Hindlimb muscle (tissue), 1 donor: ENCODE measurements around the gene FOCAD. TPM values are rescaled to one million over a fixed set of nuclear protein-coding genes. Genes with fewer than 3 reads are reported as not detected.

Experiments used
- DNase-seq: peaks from one replicate; pipeline ENCODE4 v3.0.0-alpha.2; 2013
- polyA plus RNA-seq: library from polyadenylated mRNA; unstranded; fragments of 120-200 nt; gene quantifications from one replicate; pipeline ENCODE4 v1.2.1, GENCODE V29; 2013; ENCODE audit not compliant: insufficient read length

FOCAD gene
- polyA plus RNA-seq, 1 donor = 15.6 TPM

DNA sequence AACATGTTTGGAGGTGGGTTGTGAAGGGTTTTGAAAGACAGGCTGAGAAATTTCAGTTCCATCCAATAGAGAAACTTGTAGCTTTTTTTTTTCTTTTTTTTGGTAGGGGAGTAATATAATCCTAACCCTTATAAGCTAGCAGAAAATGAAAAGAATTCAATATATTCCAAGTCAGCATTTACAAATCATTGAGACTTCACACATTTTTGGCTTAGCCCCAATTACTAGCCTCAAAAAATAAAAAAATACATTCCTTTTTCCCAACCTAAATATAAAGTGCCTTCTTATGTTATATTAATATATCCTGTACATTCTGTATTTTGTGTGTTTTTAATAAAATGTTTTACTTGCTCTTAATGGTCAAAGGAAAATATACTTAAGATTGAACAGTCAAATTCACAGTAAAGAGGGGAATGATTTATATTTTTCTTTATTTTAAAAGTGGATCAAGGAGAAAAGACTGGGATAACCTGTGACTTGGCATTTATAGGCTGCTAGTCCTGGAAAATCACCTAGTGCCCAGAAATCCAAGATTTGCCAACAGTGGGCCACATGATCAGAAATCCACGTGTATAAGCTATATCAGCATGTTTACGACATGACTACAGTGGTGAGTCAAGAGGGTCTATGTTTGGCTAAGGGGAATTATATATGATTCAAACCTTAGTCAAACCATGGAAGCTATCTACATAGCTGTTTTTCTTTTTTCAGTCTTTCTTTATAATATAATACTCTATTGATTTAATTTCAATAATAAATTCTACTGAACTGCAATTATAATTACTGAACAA lies 332.8 kb downstream of the FOCAD start:
- no peak for DNase-seq

- DNase-seq = no peak
Measured at GRCh38 chr9:21018177-21018576, 334.1 kb downstream of the FOCAD start.

- DNase-seq = no peak
Measured at GRCh38 chr9:21023861-21024260, 339.8 kb downstream of the FOCAD start.

- DNase-seq = no peak
Measured at GRCh38 chr9:21027295-21027694, 343.2 kb downstream of the FOCAD start.

DNA sequence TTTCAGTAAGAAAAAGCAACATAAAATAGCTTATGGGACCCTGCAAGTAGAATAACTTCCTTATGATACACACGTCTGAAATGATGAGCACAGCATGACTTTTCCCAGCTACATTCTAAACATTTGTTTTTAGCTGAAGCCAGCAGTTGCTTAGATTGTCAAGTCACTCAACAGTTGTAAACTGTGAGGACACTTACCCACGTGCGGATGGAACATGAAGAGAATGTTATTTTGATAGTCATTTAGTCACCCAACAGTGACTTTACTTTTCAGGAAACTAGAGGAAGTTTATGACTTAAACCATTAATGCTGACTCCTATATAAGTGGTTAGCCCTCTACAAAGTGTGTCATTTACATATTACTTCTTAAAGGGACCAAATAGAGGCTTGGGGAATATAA lies 344.4 kb downstream of the FOCAD start:
- DNase-seq = no peak

- no peak for DNase-seq
Measured at GRCh38 chr9:21029661-21030060, 345.6 kb downstream of the FOCAD start.

DNA sequence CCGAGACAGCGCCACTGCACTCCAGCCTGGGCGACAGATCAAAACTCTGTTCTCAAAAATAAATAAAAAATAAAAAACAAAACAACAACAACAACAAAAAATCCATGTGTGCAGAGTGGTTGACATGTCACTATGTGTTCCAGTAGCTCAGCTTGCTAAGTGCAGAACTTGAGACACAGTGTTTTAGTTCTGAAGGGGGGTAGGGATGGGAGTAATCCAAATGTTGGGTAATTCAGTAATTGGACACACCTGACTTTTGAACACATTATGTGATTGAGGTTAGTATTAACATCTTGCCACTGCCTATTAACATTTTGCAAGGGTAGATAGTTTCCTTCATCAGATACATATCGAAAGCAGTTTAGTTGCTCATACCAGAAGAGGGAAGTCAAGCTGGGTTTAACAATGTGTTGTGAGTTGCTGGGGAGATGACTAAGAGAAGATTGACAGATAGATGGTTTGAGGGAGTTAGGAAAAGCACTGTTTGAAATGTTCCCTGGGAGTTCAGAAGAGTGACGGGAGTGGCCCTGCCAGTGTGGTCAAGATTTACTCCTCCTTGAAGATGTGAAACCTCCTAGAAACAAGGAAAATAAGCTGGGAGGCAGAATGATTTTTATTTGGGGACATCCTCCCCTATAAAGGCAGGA lies 346.5 kb downstream of the FOCAD start:
- DNase-seq = no peak

DNA sequence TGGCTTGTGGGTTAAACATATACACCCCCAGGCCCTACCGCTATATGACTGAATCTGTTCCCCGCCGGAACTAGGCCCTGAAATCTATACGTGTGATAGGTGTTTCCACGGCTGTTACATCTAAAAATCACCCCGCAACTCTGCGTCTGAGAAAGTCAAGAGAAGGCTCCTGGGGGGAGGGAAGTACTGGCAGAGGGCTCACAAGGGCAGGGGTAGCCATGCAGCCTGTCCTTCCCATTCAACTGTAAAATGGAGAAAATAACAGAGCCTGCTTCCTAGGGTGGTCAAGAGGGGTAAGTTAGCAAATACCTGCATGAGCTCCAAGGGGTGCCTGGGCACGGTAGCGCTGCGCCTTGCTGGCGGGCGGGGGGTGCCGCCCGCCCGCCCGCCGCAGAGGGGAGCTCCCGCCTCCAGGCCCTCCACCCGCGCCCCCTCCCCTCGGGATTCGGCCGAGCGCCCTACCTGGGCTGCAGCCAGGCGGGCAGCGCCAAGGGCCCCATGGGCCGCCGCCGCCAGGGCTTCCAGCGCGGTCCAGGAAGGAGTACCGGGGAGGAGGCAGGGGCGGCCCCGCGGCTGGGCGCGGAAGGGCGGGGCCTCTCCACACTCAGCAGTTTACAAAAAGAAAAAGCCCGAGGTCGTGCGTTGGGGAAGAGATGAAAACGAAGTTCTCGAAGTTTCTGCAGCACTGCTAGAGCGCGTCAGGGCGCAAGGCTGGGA lies 347.2 kb downstream of the FOCAD start, which contains the start of gene HACD4:
TSS of gene HACD4 (minus strand) at position 550 of the 717 bp plus-strand sequence. CDS start at position 500, 50 bp downstream.
- peak; percentile 53 for DNase-seq

DNA sequence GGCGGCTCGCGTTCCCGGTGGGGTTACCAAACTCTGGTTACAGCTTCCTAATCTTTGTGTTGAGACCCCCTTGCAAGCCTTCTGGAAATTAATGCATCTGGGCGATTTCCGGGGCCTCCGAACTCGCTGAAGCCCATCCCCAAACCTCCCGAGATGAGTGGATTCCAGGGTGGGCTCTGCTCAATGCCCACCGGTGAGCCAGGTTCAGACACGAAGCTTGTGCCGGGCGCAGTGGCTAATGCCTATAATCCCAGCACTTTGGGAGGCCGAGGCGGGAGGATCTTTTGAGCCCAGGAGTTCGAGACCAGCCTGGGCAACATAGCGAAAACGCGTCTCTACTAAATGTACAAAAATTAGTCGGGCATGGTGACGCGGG lies 347.7 kb downstream of the FOCAD start:
- no peak for DNase-seq

- no peak for DNase-seq
Measured at GRCh38 chr9:21037278-21037677, 353.2 kb downstream of the FOCAD start.

GRCh38 chr9:21039302-21039701 lies 355.2 kb downstream of the FOCAD start:
- DNase-seq = no peak

DNA sequence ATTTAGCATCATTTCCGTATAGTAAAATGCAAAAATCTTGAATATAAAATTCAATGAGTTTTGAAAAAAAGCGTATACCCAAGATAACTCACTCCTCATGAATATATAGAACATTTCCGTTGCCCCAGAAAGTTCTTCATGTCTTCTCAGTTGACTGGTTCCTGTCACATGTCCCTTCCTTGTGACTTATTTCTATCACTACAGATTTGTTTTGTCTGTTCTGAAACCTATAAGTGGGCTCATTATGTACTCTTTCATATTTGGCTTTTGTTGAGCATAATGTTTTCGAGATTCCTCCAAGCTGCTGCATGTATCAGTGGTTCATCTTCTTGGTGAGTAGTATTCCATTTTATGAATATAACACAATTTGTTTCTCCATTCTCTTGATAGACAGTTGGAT lies 358.4 kb downstream of the FOCAD start:
- DNase-seq = no peak

DNA sequence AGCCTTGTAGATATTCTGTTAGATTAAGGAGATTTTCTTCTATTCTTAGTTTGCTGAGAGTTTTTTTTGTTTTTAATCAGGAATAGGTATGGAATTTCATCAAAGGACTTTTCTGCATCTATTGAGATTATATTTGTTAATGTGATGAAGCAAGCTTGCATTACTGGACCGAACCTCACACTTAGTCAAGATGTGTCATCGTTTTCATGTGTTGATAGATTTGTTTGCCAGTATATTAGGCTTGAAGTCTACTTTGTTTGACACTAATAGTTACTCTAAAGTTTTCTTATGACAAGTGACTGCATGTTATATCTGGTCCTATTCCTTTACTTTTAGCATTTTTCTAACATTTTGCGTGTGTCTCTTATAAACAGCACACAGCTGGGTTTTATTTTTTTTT lies 359.8 kb downstream of the FOCAD start:
- DNase-seq = no peak

Other genes starting within 250 kb of the FOCAD start
- 75.7 TPM for gene MLLT3, start 61.8 kb upstream of the FOCAD start, polyA plus RNA-seq